Measurements from ENCODE around the gene MAT1A.

DNA sequence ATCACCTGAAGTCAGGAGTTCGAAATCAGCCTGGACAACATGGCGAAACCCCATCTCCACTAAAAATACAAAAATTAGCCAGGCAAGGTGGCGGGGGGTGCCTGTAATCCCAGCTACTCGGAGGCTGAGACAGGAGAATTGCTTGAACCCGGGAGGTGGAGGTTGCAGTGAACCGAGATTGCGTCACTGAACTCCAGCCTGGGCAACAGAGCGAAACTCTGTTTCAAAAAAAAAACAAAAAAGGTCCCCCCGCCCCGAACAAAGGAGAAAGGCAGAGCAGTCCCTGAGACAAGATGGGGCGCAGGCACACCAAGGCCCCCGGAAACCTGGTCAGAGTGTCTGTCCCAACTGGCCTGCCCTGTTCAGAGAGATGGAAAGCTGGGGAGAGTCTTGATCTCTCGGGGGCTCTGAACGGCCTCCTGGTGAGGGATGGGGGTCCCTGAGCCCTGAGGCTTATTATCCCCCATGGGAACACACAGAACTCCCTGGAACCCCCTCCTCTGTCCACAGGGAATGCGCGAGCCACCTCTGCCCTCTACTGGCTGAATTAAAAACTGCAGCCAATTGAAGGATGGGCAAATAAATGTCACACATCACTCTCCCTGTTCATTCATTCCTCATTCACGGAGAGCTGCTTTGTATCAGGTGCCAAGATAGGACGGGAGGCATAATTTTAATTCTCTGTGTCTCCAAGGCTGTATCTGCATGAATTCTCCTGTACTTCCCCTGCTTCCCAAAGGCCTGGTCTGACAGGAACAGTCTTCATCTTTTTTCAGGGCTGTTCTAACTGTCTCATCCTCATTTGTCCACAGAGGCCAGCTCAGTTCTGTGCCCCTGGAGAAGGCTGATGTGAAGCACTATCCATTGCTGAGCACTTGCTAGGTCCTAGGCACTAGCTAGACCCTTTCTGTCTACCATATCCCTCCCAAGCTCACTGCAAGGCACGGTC is 28.9 kb downstream of the MAT1A start:
- TF ChIP-seq, protein P1, sequence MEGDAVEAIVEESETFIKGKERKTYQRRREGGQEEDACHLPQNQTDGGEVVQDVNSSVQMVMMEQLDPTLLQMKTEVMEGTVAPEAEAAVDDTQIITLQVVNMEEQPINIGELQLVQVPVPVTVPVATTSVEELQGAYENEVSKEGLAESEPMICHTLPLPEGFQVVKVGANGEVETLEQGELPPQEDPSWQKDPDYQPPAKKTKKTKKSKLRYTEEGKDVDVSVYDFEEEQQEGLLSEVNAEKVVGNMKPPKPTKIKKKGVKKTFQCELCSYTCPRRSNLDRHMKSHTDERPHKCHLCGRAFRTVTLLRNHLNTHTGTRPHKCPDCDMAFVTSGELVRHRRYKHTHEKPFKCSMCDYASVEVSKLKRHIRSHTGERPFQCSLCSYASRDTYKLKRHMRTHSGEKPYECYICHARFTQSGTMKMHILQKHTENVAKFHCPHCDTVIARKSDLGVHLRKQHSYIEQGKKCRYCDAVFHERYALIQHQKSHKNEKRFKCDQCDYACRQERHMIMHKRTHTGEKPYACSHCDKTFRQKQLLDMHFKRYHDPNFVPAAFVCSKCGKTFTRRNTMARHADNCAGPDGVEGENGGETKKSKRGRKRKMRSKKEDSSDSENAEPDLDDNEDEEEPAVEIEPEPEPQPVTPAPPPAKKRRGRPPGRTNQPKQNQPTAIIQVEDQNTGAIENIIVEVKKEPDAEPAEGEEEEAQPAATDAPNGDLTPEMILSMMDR (IDR thresholded peaks at IDR 0.05): peak; percentile 37 to 80 (median 41)
- no peak for TF ChIP-seq POLR2A (IDR thresholded peaks at IDR 0.05)
